Prostate gland (tissue), 2 donors: ENCODE results near the gene STX10.

Experiments
- CTCF ChIP-seq, 4 experiments: fragments of 200-600 bp in 2 of 4; fragments of 450-650 bp in 2 of 4; sonication (generic) in 2 of 4; IDR thresholded peaks; 1 replicate in 3 of 4; 2 replicates in 1 of 4; pipeline ENCODE4 v1.5.1; 2016 to 2019; ENCODE audit warnings: antibody characterized with exemption in 4 of 4, mild to moderate bottlenecking in 2 of 4, moderate library complexity in 2 of 4
- POLR2AphosphoS5 ChIP-seq: sonication (generic); formaldehyde crosslinking; IDR thresholded peaks from one replicate; pipeline ENCODE4 v1.6.1; 2017; ENCODE audit warnings: antibody characterized with exemption

GRCh38 chr19:13154911-13155471 is 4.8 kb upstream of the STX10 start:
- peak; percentile 79 for TF ChIP-seq POLR2AphosphoS5
- TF ChIP-seq CTCF (IDR thresholded peaks at IDR 0.05): no peak
